ENCODE data around the gene SMOC1. TPM values are rescaled to one million over a fixed set of nuclear protein-coding genes. Genes with fewer than 3 reads are reported as not detected.

SMOC1 gene
- total RNA-seq, 2 donors from 2014 or later = not detected

DNA sequence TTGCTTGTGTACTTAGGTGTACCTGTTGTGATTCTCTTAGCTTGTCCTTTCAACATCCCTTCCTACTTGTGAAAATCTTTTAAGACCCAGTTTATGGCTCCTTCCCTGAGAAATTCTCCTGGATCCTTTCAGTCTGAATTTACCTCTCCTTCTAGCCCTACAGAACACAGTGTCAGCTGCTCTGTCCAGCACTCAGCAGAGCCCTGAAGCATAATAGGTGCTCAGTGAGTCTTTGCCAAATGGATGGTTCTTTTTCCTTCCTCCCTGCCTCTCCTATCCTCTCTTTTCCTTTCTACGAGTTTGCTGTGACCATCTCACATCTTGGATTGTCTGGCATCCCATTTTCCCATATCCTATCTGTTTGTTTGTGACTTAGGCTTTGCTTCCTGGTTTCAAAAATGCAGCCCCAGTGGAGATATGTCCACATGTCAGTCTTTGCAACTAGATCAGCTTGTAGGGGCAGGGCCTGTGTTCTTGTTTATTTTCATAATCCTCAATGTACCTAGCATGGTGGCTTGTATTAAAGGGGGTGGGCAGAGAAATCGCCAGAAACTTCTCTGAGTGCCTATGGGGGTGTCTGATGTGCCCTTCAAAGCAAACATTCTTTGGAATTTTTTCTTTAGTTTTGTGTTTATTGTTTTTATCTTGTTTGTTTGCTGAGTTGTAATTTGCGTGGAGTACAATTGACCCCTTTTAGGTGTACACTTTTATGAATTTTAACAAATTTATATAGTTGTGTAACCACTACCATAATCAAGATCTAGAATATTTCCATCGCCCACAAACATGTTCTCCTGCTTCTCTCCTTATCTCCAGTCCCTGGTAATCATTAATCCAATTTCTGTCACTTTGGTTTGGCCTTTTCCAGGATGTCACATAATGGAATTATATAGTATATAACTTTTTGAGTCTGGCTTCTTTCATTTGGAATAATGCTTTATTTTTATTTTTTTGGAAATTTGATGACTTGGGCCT is 62.8 kb downstream of the SMOC1 start:
- H3K27me3 Mint-ChIP-seq (ENCODE audit: insufficient read depth) = peaks cover 4% of the 10 kb centered on the region
- no peaks in the 10 kb centered on the region for H3K36me3 ChIP-seq (ENCODE audit: control insufficient read depth, insufficient read depth, low read length)
- no peak overlapping the region for H3K4me3 Mint-ChIP-seq
- H3K27me3 ChIP-seq (ENCODE audit: control insufficient read depth, insufficient read depth, low read length, poor library complexity, severe bottlenecking) = no peaks in the 10 kb centered on the region
- no peak overlapping the region for H3K4me3 ChIP-seq (ENCODE audit: low read length)
- H3K4me1 ChIP-seq (ENCODE audit: control insufficient read depth, insufficient read depth, low read length) = no peaks in the 10 kb centered on the region
- no peaks in the 10 kb centered on the region for H3K36me3 Mint-ChIP-seq (ENCODE audit: low read depth)
- H3K27ac Mint-ChIP-seq = no peak overlapping the region
- H3K9ac ChIP-seq (ENCODE audit: extremely low read depth, low read length, poor library complexity, severe bottlenecking) = no peak overlapping the region
- H3K9me3 Mint-ChIP-seq = peaks cover 14% of the 10 kb centered on the region
- DNase-seq = no peak
- H3K9me3 ChIP-seq (ENCODE audit: control insufficient read depth, low read length) = peaks cover 18% of the 10 kb centered on the region
- H3K4me1 Mint-ChIP-seq = peaks cover 33% of the 10 kb centered on the region
- 86 to 100% methylated on average over 2 to 3 of the region's 4 CpGs for WGBS, 2 experiments (ENCODE audit: insufficient coverage in 1 of 2, insufficient read length in 1 of 2)
- no peak overlapping the region for H3K27ac ChIP-seq (ENCODE audit: low read depth, low read length)
- TF ChIP-seq CTCF (conservative IDR thresholded peaks at IDR 0.05) = no peak

DNA sequence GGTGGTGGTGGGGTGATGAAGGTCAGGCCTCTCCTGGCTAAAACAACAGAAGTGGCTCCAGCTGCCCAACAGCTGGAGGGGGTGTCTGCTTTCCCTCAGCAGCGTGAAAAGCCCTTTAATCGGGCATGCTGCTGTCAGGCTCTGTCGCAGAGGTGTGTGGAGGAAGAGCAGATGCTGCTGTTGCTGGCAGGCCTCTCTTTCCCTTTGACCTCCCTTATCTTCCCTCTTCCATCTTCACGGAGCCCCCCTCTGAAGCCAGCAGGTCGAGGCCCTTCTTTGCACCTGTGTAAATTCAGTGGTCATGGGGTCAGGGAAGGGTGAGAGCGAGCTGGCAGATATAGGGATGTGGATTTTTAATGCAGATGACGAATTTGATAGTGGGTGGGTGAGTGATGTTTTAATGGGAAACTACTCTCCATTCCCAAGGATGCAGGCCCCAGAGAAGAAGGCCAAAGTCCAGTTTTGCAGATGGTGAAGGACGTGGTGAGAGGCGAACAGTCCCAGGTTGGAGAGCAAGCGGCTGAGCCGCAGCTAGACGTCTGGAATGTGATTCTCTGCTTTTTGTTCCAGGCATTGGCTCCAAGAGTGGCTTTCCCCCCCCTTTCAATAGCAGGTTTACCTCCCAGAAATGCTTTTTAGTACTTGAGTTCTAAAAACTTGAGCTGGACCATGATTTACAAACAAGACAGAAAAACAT is 64.0 kb downstream of the SMOC1 start:
- H3K9me3 ChIP-seq (ENCODE audit: control insufficient read depth, low read length) = peaks cover 18% of the 10 kb centered on the region
- TF ChIP-seq CTCF (conservative IDR thresholded peaks at IDR 0.05) = no peak
- 81 to 88% methylated on average over 8 to 12 of the region's 12 CpGs for WGBS, 2 experiments (ENCODE audit: insufficient coverage in 1 of 2, insufficient read length in 1 of 2)

DNA sequence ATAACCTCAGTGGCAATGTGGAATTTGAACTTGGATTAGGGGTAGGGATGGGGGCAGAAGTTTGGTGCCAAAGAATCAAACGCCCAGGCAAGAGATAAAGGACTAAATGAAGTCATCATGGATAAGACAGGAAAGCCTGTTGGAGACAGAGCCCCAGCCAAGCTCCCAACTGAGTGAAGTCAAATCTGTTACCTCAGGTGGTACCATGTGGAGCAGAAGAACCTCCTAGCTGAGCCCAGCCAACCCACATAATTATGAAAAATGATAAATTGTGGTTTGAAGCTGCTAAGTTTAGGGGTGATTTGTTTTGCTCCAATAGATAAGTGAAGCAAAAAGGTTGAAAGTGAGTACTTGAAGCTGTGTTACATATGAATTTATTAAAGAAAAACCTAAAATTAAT is 66.1 kb downstream of the SMOC1 start:
- Mint-ChIP-seq H3K27ac (no peak overlapping the region), H3K9me3 (peaks cover 15% of the 10 kb centered on the region), H3K4me3 (no peak overlapping the region), H3K4me1 (peaks cover 27% of the 10 kb centered on the region), H3K27me3 (ENCODE audit: insufficient read depth) (peaks cover 4% of the 10 kb centered on the region), H3K36me3 (ENCODE audit: low read depth) (no peaks in the 10 kb centered on the region)
- no peak overlapping the region for H3K27ac ChIP-seq (ENCODE audit: low read depth, low read length)
- WGBS, 2 experiments (ENCODE audit: insufficient coverage in 1 of 2, insufficient read length in 1 of 2) = 86 to 100% methylated on average over 1 of the region's 1 CpG
- no peaks in the 10 kb centered on the region for H3K4me1 ChIP-seq (ENCODE audit: control insufficient read depth, insufficient read depth, low read length)
- H3K27me3 ChIP-seq (ENCODE audit: control insufficient read depth, insufficient read depth, low read length, poor library complexity, severe bottlenecking) = no peaks in the 10 kb centered on the region
- H3K9me3 ChIP-seq (ENCODE audit: control insufficient read depth, low read length) = peaks cover 18% of the 10 kb centered on the region
- no peaks in the 10 kb centered on the region for H3K36me3 ChIP-seq (ENCODE audit: control insufficient read depth, insufficient read depth, low read length)
- H3K9ac ChIP-seq (ENCODE audit: extremely low read depth, low read length, poor library complexity, severe bottlenecking) = no peak overlapping the region
- no peak for DNase-seq
- H3K4me3 ChIP-seq (ENCODE audit: low read length) = no peak overlapping the region
- no peak for TF ChIP-seq CTCF (conservative IDR thresholded peaks at IDR 0.05)

More for the DNA sequence above, 64.0 kb downstream of the SMOC1 start:
- Histone ChIP-seq H3K4me1 (ENCODE audit: control insufficient read depth, insufficient read depth, low read length) (no peaks in the 10 kb centered on the region), H3K27ac (ENCODE audit: low read depth, low read length) (no peak overlapping the region), H3K36me3 (ENCODE audit: control insufficient read depth, insufficient read depth, low read length) (no peaks in the 10 kb centered on the region), H3K9ac (ENCODE audit: extremely low read depth, low read length, poor library complexity, severe bottlenecking) (no peak overlapping the region), H3K27me3 (ENCODE audit: control insufficient read depth, insufficient read depth, low read length, poor library complexity, severe bottlenecking) (no peaks in the 10 kb centered on the region), H3K4me3 (ENCODE audit: low read length) (no peak overlapping the region)
- no peaks in the 10 kb centered on the region for H3K36me3 Mint-ChIP-seq (ENCODE audit: low read depth)
- no peak for DNase-seq
- H3K27ac Mint-ChIP-seq = no peak overlapping the region
- H3K9me3 Mint-ChIP-seq = peaks cover 15% of the 10 kb centered on the region
- H3K4me1 Mint-ChIP-seq = peaks cover 28% of the 10 kb centered on the region
- H3K4me3 Mint-ChIP-seq = no peak overlapping the region
- H3K27me3 Mint-ChIP-seq (ENCODE audit: insufficient read depth) = peaks cover 4% of the 10 kb centered on the region

All from endodermal cell (in vitro differentiated cells).